RCC 7860 (cell line): ENCODE results near the gene C2CD4A.
"Not testable (repeated sequence)": the region's sequence is repeated elsewhere in the genome, so short reads cannot be mapped to it uniquely, and the experiment has no call there.

Source experiments
- DNase-seq: peaks from one replicate; pipeline ENCODE4 v3.0.0-alpha.2; 2015; ENCODE audit warnings: low spot score
- FAIRE-seq: peaks from 2 replicates; lab custom pipeline; 2012; peaks lifted over from hg19 to GRCh38; lab: Jason Lieb, UNC

Gene C2CD4A, protein sequence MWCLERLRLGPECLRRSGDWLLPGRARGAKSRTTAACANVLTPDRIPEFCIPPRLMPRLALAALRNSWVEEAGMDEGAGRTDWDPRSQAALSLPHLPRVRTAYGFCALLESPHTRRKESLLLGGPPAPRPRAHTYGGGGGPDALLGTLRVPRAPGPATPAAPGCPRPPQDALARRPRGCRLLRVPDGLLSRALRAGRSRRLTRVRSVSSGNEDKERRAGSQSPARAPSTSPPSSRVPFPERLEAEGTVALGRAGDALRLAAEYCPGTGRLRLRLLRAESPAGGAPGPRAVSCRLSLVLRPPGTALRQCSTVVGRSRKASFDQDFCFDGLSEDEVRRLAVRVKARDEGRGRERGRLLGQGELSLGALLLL

DNA sequence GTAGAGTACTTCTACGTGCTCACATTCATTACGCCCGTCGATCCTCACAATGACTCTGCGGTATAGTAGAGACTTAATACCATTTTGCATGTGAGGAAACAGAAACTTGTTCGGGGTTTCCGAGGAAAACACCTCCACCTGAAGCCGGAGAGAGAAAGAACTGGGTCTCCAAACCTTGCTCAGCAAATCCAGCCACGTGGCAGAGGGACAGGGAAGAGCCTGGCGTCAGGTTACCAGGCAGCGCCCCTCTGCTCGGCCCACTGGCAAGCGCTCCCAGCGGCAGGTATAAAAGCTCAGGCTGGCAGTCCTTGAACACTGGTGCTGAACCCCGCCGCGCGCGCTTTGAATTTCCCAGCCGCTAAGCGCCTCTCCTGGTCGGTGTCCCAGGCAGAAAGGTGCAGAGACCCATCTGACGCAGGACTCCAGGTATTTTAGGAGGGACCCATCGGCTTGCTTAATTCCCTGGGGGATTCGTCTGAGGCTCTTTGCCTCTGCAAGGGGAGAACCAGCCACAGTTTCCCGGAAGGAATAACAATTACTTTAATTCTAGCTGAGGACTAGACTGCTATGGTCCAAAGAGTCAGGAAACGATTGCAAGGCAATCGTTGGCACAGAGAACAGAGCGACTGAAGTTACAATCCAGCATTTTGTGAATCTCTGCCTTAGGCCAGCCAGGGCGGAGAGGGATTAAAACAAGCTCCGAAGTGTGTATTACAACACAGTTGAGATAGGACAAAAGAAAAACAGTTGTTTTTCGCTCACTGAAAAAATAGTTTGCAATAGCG is at the start of gene C2CD4A:
C2CD4A (plus strand) TSS at position 315 of the 785 bp plus-strand sequence. CDS start 637 bp downstream, outside the sequence.
- DNase-seq (no peak), FAIRE-seq (no peak)

DNA sequence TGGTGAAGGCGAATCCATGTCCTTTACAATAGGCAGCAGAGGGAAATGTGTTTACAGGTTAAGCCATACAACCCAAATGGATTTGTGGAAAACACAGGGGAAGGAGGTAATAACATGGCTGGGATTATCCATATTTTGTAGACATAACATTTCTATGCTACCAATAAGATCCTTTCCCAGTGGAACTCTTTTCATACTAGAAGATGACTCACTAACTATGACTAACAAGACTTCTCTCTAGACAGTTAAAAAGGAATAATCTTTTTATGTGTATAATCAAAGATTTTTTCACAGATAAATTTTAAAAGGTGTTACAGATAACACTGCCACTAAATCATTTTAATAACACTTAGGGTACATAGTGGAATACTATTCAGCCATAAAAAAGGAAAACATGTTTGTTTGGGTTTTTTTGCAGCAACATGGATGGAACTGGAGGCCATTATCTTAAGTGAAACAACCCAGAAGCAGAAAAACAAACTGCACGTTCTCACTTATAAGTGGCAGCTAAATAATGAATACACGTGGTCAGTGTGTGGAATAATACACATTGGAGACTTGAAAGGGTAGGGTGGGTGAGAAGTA is 46.1 kb upstream of the C2CD4A start:
- DNase-seq: no peak
- no peak for FAIRE-seq

DNA sequence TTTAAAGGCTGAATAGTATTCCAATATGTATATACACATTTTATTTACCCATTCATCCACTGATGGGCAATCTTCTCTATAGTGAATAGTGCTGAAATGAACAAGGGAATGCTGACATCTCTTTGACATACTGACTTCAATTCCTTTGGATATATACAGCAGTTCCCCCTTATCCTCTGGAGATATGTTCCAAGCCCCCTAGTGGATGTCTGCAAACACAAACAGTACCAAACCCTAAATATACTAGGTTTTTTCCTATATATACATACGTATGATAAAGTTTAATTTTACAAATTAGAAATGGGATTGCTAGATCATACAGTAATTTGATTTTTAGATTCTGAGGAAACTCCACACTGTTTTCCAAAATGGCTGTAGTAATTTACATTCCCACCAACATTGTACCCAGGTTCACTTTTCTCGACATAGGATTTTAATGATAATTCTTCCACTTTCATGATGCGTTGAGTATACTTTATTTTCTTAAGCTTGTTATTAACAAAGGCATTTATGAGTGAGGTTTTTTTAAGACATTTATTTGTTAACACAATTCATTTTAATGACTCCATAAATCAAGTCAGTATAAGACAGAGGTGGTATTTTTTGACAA is 44.7 kb upstream of the C2CD4A start:
- FAIRE-seq (no peak), DNase-seq (no peak)

DNA sequence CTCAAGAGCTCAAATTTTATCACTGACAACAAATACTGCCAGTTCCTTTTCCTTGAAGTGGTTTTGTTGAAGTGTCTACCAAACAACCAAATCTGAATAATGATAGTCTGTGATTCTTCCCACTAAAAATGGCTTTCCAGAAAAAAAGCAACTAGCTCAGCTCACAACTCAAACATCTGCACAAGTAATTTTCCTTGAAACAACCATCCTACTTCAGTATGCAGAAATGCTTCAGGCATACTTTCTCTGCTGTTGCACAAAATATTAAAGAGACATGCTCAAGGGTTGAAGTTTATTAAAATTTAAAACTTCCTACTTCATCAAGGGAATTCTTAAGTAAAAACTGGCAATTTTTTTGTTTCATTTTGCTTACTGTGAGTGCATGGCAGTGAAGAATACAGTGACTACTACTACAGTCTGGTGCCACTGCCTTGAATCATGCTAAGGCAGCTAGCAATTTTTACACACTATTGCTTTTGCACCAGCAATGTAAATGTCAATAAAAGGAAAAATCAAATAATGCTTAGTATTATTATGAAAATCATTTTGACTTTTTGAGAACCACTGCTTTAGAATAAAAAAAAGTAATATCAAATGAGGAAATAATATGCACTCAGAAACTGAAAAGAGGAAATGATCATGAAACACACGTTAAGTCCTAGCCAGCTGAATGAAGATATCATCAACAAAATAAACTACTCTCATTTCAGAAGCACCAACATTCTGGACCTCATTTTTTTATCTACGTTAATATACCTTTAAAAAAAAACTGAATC is 40.1 kb upstream of the C2CD4A start:
- DNase-seq: no peak
- FAIRE-seq: no peak

DNA sequence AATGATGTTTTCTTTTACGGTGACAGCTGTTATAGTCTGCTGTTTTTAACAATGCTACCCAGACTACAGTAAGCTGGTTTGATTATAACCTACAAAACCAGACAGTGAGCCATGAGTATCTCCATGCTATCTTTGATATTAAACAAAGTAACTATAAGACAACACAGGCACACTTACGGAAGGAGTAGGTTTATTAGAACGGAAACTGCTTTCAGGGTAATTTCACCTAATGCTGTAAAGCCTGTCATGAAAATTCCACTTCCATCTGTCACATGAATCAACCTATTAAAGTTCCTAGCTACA is 39.6 kb upstream of the C2CD4A start:
- no peak for FAIRE-seq
- no peak for DNase-seq

DNA sequence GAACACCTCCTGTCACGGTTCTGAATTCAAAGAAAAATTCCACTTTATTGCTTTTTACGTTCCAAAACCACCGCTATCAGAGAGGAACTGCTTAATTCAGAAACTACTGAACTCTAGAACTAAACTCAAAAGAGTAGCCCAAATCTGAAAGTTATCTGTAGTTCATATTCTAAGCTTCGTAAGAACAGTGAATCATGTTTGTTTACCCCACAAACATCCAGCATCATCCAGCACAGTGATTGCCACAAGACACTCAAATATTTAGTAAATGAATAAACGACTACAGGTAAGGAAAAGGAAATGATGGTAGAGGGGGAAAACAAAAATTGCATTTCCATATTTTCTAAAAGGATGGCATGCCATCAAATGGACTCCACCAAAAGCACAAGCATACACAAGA is 38.9 kb upstream of the C2CD4A start:
- DNase-seq (no peak), FAIRE-seq (no peak)

DNA sequence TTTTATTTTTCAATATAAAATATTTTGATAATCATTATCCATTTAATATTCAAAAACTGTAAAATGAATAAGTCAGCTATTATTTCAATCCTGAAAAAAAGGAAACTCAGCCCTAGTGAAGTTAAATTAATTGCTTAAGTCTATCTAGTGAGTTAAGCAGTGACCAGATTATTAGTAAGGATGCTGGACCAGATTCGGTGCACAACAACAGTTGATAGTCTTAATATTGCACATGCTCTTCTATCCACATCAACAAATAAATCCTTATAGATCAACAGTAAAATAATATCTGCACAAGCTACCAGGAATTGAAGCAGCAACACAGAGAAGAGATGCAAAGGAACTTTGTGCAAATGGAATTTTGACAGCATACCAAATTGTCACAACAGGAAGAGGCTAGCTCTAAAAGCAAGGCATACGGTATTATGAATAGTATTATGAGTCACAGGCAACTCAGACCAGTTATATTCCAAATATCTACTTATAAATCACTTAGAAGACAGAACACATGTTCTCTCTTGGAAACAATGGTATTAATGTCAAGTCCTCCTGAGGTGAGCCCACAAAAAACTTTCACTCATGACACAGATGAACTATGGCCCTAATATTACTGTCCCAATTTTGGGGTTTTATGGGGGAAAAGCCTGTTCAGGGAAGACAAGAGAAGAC is 31.4 kb upstream of the C2CD4A start:
- no peak for FAIRE-seq
- peak; percentile 52 for DNase-seq

DNA sequence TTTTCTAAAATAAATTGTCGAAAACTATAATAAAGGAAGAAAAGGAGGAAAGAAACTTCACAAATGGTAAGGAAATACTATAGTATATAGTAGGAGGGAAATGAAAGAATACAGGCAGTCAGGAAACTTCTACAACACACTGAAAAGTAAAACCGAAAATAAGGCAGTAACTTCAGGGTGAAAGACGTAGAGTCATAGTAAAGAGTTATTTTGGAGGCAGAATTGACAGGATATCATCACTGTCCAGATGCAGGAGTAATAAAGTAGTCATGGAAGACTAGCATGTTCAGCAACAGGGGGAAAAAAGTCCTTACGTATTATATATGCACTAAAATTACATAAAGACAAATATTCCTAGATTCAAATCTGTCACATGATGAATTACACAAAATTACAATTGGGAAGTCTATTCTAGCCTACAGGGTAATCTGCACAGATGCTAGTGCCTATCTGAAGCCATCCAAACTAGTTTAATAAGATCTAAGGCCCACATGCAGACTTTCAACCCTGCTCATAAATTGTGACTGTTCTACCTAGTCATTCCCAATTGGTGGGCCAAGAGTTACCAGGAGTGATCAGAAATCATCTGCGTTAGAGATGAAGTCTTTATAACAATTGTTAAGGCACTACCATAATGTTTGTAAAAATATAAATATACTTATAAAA is 20.6 kb upstream of the C2CD4A start:
- DNase-seq (no peak), FAIRE-seq (no peak)

DNA sequence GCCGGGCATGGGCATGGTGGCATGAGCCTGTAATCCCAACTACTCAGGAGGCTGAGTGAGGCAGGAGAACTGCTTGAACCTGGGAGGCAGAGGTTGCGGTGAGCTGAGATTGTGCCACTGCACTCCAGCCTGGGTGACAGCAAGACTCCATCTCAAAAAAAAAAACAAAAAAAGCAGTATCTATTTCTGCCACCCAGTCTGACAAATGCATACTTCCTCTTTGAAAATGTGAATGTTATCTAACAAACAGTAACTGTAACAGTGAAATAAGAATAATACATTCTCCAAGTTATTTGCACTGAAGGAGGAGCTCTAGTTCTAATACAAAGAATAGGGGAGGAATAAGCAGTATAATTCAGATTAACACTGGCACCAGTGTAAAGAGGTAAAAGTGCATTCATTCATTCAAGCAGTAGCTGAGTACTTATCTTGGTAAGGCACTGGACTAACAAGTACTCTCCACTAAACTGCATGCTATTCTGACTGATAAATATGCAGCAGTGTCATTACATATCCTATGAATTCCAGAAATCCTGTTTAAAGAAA is 19.4 kb upstream of the C2CD4A start:
- DNase-seq (no peak), FAIRE-seq (no peak)

DNA sequence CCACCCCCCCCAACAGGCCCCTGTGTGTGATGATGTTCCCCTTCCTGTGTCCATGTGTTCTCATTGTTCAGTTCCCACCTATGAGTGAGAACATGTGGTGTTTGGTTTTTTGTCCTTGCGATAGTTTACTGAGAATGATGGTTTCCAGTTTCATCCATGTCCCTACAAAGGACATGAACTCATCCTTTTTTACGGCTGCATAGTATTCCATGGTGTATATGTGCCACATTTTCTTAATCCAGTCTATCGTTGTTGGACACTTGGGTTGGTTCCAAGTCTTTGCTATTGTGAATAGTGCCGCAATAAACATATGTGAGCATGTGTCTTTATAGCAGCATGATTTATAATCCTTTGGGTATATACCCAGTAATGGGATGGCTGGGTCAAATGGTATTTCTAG is 18.5 kb upstream of the C2CD4A start:
- not testable (repeated sequence) for DNase-seq

DNA sequence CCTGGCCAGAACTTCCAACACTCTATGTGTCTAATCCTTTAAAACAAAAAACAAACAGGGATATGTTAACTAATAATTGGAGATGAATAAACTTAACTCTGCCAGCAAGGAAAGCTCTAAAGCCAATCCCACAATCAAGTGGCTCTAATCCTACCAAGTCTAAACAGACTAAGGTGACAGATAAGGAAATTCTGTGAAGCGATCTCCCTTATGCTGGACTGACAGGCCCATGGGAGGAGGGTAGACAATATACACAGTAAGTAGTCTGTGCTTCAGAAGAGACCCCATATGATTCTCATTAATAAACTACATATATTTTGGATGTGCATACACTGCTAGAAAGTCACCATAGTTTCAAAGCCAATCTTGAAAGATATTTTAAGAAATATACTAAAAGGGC is 16.7 kb upstream of the C2CD4A start:
- FAIRE-seq: no peak
- no peak for DNase-seq

More for the DNA sequence above, 18.5 kb upstream of the C2CD4A start:
- FAIRE-seq: not testable (repeated sequence)

DNA sequence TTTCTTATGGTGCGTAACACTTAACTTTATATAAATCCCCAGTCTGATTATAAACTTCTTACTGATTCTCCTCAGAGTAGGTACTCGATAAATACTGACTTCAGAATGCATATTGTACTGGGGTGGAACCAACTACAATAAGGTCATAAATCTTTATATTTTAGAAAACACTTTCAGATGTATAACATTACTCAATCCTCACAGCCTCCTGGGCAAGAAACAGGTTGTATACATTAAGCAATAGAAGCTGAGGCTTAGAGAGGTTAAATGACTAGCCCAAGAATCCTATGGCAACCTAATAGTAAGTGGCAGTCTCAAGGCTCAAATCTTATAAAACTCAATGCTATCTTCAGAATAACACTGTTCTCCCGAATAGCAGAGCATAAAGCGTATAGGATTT is 15.6 kb upstream of the C2CD4A start:
- no peak for FAIRE-seq
- DNase-seq: no peak

DNA sequence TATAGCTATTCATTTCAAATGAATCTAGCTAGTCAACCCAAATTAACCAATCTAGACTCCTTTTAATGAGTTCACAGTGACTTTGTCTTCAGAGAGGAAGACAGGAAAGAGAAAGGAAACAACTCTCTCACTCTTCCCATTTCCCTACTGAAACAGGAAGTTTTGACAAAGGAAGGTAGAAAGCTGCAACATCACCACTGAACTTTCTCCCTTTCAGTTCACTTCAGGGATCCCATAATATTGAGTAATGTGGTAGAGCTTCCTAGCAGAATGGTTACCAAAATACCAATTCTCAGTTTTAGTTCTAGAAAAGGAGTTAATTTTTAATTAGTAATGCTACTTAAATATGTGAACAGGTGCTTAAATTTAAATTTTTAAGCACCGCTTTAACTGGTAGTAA is 14.1 kb upstream of the C2CD4A start:
- DNase-seq (no peak), FAIRE-seq (no peak)

DNA sequence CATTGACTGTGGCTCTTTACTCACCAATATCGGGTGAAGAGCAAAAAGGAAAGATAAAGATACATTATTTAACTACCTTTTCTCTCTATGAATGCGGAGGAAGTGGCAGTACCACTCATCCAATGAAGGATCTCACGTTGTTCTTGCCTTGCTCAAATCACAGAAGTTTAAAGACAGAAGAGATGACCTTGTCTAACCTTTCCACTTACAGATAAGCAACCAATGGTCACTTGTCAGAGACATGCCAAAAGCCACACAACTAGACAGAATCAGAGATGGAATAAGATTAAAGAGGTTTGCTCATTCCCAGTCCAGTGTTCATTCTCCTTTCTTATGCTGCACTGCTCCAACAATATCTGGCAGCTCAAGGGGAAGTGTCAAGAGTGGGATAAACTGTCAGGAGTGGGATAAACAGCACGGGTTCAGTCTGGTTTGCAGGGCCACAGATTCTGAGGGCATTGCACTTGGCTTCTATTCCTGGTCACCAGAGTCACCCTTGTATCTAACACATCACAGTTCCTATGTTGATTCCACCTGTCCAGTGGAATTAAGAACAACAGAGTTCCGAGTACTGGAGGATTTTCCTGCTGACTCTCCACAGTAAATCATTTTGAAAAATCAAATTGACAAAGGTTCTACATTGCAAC is 13.2 kb upstream of the C2CD4A start:
- DNase-seq (no peak), FAIRE-seq (no peak)

DNA sequence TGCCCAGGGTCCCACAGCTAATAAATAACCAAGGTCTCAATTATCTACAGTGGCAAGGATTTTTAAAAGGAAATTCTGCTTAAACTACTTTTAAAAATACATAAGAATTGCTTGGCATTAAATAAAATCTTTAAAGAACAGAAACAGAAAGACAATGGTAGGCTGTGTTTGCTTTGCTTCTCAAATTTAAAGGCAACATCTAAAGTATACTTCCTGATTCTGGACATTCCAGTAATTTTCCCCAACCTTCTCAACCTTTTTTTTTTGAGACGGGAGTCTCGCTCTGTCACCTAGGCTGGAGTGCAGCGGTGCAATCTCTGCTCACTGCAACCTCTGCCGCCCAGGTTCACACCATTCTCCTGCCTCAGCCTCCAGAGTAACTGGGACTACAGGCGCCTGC is 11.8 kb upstream of the C2CD4A start:
- no peak for DNase-seq

DNA sequence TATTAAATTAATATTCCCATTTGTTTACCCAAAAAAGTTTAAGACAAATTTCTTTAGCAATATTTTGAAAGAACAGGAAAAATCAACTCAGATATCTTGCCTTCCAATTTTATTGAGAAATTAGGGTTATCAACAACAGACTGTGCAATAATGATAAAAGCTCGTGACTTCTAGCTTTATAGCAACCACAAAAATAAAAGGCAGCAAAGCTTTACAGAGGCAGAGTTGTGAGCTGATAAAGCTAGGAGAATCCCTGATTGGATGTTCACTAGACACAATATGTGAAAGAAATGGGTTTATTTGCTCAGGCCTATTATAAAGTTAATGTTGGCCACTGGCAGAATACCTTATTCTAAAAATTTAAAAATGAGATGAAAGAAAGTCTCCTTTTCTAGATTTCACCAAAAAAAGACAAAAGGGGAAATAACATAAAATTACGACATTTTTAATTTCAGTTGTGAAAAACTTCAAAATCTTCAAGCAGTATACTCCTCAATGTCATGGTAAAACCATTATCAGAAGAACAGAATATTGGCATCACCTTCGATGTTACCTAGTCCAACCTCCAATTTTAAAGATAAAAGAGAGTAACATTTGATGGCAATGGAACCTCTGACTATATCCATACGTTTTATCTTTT is 9.3 kb upstream of the C2CD4A start:
- FAIRE-seq (no peak), DNase-seq (no peak)

More for the DNA sequence above, 11.8 kb upstream of the C2CD4A start:
- FAIRE-seq: no peak

DNA sequence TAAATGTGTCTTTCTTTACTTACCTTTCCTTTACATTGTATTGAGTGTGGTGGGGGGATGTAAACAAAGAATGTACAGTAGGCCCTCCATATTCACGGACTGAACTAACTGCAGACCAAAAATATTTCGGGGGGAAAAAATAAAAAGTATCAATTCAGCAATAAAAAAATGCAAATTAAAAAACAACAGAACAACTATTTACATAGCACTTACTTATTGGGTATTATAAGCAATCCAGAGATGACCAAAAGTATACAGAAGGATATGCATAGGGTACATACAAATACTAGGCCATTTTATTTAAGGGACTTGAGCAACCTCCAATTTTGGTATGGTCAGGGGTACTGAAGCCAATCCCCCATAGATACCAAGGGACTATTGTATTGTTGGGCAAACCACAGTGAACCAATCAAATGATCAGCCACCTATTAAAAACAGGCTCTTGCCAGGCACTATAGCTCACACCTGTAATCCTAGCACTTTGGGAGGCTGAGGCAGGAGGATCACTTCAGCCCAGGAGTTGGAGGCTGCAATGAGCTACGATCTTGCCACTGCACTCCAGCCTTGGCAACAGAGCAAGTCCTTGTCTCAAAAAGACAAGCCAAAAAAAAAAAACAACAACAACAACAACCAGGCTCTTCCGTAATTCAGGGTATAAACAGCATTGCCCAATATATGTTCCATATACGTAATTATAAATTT is 8.3 kb upstream of the C2CD4A start:
- FAIRE-seq (no peak), DNase-seq (no peak)
